ENCODE results near the gene HOXC9.

GRCh38 chr12:53963005-53963404 lies 37.0 kb upstream of the HOXC9 start:
- no peak for TF ChIP-seq EP300 (IDR thresholded peaks at IDR 0.05)
- TF ChIP-seq, protein P1, sequence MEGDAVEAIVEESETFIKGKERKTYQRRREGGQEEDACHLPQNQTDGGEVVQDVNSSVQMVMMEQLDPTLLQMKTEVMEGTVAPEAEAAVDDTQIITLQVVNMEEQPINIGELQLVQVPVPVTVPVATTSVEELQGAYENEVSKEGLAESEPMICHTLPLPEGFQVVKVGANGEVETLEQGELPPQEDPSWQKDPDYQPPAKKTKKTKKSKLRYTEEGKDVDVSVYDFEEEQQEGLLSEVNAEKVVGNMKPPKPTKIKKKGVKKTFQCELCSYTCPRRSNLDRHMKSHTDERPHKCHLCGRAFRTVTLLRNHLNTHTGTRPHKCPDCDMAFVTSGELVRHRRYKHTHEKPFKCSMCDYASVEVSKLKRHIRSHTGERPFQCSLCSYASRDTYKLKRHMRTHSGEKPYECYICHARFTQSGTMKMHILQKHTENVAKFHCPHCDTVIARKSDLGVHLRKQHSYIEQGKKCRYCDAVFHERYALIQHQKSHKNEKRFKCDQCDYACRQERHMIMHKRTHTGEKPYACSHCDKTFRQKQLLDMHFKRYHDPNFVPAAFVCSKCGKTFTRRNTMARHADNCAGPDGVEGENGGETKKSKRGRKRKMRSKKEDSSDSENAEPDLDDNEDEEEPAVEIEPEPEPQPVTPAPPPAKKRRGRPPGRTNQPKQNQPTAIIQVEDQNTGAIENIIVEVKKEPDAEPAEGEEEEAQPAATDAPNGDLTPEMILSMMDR (IDR thresholded peaks at IDR 0.05), result no peak
- no peak for TF ChIP-seq POLR2A (IDR thresholded peaks at IDR 0.05)
- no peak for TF ChIP-seq POLR2AphosphoS5 (IDR thresholded peaks at IDR 0.05)

All from stomach (tissue), 4 donors.